ENCODE results near the gene MRPL30.

DNA sequence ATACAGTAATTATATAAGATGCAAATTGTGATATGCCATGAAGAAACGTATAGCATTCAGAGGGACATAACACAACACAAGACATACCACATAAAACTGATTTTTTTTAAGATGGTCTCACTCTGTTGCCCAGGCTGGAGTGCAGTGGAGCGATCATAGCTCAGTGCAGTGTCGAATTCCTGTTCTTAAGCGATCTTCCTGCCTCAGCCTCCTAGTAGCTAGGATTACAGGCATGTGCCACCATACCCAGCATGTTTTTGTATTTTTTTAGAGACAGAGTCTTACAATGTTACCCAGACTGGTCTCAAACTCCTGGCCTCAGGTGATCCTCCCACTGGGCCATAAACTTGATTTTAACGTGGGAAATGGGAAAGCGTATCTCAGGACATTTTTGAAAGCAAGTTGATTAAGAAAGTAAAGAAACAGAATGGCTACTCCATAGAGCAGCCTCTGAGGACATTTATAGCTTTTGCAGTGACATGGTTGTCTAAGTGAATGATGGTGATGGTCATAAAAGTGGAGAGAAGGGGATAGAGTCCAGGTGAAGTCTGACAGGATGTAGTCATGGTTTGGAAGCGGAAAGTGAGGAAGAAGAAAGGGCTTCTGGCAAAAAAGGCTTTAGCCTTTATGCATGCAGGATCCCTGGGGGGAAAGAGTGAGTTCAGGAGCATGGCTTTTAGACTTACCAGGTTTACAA lies 28.6 kb upstream of the MRPL30 start:
- TF ChIP-seq POLR2AphosphoS5 (IDR thresholded peaks at IDR 0.05; ENCODE audit: low read depth, low read length) (no peak), POLR2A (IDR thresholded peaks at IDR 0.05; ENCODE audit: low read depth, low read length) (no peak), TAF1 (IDR thresholded peaks at IDR 0.05; ENCODE audit: borderline replicate concordance, low read depth, low read length) (no peak)
